SK-N-DZ (cell line): ENCODE measurements around the gene TIMP2. TPM values are rescaled to one million over a fixed set of nuclear protein-coding genes. Genes with fewer than 3 reads are reported as not detected.
A peak's percentile ranks its signal among the peaks of the same experiment; 100 is the strongest.
"Not testable (repeated sequence)": the region's sequence is repeated elsewhere in the genome, so short reads cannot be mapped to it uniquely, and the experiment has no call there.

Experiments used
- DNase-seq: peaks from one replicate; pipeline ENCODE4 v3.0.0-alpha.2; 2015; ENCODE audit warnings: low spot score
- polyA plus RNA-seq, 2 experiments: library from polyadenylated mRNA; depleted of rRNA; stranded (reverse); fragments of >200 nt; gene quantifications; 2 replicates each; pipeline ENCODE4 v1.2.3, GENCODE V29; 2014

TIMP2 gene, protein sequence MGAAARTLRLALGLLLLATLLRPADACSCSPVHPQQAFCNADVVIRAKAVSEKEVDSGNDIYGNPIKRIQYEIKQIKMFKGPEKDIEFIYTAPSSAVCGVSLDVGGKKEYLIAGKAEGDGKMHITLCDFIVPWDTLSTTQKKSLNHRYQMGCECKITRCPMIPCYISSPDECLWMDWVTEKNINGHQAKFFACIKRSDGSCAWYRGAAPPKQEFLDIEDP
- polyA plus RNA-seq (2014; cell fraction: cytosol; rRNA removed) = 82.7 and 89.1 TPM in 2 replicates
- 32.9 and 40.2 TPM in 2 replicates for polyA plus RNA-seq (2014; cell fraction: nucleus; rRNA removed)

- DNase-seq = peak; percentile 89
These were observed at the start of gene TIMP2 for GRCh38 chr17:78925234-78925633. Gene TIMP2 (minus strand): TSS chr17:78925387. CDS start chr17:78925088, 299 bp downstream.

DNA sequence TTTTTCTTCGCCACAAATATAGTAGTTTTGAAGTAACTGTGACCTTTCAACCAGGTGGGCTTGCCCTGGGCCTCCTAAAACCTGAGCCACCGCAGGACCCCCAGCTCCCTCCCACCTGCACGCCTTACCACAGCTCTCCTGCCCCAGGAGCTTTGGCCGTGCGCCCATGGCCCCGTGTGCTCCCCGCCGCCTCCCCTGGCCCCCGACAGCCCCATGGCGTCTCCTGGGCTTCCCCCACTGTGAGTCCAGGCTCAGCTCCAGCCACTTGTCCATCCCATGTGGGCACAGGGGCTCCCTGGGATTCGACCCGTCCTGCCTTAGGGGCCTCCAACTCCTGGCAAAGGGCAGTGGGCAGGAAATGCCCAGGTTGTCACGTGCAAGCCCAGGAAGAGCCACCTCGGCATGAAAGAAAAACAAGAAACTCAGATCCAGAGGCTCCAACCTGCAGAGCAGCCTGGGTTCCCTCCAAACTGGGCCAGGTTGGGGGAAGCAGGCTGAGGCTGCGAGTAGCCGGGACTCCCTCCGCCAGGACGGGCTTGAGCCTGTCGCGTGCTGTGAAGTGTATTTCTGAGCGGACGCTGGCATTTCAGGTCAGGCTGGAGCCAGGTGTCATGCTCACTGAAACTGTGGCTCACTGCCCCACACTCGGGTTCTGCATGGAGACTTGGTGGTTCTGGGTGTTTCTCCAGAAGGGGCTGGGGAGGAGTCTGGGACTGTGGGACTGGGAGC, 48.8 kb upstream of the TIMP2 start:
- no peak for DNase-seq

DNA sequence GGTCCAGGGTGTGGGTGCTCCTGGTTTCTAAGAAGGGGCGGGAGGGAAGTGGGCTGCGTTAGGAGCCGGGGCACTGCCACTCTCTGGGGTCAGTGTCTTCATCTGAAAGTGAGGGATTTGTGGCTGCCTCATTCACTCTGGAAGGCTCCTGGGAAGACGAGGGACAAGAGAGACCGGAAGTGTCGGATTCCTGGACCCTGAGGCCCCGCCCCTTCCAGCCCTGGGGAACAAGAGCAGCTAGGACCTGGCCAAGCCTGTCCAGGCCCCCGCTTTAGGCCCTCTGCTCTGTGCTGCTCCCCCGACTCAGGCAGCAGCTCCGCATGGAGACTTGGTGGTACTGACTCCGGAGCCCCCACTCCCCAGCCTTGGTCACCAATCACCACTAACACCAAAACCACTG, 48.0 kb upstream of the TIMP2 start:
- DNase-seq = no peak

DNA sequence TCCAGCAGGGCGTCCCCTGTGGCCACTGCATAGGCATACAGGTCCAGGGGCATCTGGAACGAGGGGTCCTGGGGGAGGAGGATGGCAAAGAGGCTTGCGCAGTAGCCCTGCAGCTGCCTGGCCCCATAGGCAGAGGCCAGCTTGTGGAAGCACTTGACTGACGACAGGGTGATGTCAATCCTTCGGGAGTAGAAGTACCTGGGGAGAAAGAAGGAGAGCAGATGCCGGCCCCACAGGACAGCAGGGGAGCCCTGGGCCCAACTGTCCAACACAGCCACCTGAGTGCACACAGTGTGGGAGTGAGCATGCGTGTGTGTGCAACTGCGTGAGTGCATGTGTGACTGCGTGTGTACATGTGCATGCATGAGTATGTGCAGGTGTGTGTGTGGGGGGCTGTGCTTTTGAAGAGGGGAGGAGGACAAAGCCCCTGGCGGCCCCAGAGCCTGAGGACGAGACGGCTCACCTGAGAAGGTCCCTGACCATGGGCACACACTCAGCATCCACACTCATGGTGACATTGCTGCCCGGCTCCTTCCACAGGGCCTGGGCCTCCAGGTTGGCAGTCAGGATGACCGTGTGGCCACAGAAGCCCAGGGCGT, 47.4 kb upstream of the TIMP2 start:
- DNase-seq = no peak

DNA sequence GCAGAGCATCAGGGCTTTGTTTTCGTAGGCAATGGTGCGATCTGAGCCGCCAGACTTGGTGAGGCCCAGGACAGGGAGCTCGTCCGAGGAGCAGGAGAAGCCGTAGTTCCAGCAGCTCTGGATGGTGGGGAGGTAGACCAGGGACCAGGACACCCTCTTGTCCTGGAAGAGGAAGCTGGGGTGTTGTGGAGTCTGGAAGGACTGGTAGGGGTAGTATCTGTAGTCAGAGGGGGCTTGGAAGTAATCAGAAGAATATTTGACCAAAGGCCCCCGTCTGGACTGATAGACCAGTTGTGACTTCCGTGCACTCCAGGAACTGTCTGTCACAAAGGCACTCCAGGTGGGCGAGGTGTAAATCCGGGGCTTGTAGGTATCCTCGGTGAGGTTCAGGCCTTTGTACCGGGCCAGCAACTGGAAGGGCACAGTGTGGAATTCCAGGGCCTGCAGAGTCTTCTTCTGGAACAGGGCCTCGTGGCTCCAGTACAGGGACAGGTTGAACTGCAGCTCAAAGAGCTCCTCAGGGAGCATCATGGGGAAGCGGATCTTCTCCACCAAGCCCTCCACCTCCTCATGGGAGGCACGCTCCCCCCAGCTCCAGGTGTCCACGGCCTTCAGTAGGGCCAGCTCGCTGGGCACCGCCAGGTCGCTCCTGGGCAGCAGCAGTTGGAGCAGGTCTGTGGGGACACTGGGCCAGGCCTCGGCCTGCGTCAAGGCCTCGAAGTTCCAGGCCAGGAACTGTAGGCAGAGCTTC, 46.7 kb upstream of the TIMP2 start:
- no peak for DNase-seq

DNA sequence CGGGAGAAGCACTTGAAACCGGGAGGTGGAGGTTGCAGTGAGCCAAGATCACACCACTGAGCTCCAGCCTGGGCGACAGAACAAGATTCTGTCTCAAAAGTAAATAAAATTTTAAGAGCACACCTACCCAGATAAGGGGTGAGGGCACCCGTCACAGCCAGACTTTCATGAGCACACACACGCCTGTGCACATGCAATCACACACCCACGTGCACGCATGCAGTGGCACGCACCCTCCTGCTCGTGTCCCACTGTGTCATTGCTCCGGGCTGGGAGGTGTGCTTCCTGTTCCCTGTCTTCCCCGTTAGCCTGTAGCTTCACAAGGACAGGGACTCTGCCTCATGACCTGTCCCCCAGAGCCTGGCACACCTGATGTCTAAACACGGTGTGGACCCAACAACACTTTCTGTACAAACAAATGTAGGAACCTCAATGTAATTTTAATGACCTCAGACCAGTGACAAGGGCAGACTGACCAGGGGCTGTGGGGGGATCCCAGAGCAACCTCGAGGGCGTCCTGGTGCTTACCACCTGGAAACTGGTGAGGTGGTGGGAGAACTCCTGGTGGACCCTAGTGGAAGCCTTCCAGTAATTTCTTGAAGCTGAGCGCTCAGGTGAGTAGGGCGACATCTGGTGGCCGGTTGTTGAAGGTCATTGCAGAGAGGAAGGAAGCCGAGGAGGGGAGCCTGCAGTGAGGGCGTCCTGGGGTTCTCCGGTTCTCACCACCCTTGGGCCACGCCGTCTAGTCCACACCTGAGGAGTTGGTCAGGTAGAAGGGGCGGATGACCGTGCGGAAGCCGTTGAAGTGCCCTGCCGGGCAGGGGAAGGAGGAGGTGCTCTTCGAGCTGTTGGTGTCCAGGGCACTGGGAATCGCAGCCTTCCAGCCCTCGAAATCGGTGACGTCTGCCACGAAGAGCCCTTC, 45.9 kb upstream of the TIMP2 start:
- DNase-seq = peak; percentile 90

DNA sequence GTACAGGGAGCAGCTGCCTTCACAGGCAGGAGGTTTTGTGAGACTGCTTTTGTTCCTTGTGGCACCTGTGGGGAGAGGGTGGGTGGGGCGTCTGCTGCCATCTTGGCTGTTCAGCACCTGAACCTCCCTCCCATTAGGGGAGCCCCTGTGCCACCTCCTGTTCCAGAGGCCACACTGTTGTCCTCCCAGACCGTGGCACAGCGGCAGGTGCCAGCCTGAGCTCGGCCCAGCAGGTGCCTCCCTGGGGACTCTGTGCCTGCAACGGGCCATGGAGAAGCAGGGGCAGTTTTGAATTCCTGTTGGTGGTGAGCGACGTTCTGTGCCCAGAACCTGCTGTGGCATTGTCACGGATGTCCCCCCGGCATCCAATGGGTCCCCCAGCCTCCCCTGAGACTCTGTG, 44.7 kb upstream of the TIMP2 start:
- DNase-seq = no peak

DNA sequence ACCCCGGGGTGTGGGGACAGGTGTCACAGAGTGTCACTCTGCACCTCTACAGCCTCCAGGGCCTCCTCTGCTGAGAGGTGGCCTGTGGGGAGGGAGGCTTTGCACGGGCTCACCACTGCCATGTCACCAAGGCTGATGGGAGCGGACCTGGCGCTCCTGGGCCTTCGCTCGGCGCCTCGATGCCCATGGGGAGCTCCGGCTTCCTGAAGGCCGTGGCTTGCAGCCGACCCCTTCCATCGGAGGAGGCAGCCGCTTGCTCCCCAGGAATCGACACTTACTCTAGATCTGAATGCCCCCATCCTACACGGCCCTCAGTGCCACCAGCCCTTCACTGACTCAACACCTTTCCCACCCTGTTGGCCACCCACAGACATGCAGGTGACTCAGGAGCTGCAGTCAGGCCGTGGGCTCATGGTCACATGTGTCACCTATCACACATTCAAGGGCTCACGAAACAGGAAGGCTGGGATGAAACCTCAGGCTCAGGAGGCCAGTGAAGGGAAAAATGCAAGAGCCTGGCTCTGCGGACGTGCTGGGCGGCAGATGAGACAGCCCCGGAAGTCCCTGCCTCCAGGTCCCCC, 42.7 kb upstream of the TIMP2 start:
- no peak for DNase-seq

GRCh38 chr17:78966910-78967600, 41.9 kb upstream of the TIMP2 start:
- DNase-seq = no peak

DNA sequence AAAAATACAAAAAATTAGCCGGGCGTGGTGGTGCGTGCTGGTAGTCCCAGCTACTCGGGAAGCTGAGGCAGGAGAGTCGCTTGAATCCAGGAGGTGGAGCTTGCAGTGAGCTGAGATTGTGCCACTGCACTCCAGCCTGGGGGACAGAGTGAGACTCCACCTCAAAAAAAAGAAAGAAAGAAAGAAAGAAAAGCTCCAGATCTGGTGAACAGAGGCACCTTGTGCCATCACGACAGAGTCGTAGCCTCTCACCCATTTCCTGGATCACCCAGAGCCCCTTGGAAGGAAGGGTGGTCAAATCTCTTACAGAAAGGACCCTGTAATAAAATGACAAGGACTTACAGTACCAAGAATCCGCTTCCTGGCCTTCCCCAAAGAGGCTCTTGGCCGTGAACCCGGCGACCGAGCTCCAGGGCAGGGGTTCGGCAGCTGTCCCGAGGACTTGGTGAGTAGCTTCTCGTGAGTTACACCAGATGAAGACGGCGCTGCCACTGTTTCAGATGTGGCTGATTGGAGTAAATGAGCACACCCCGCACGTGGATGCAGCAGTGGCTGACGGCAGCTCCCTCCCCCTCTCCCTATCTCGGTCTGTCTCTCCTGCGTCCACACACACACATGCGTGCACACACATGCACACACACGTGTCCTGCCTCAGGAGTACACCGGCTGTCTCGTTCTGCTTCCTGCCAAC, 41.1 kb upstream of the TIMP2 start:
- peak; percentile 61 for DNase-seq

GRCh38 chr17:78965491-78965924, 40.3 kb upstream of the TIMP2 start:
- no peak for DNase-seq

DNA sequence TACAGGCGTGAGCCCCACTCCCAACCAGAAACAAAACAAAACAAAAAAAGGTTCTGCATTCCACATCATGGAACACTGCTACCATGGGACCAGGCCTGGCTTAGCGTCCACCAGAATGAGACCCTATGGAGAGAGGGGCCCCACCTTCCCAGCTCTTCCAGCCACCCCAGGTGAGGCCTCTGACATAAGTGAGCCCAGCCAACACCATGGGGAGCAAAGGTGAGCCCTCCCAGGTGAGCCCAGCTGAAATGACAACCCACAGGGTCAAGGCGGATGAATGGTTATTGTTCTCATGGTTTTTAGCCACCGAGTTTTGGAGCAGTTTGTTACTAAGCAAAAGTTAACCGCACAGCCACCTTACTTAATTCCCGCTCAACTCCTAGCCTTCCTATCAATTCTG, 38.2 kb upstream of the TIMP2 start:
- DNase-seq = no peak

GRCh38 chr17:78962984-78963348, 37.8 kb upstream of the TIMP2 start:
- DNase-seq = not testable (repeated sequence)

GRCh38 chr17:78962345-78962983, 37.3 kb upstream of the TIMP2 start:
- no peak for DNase-seq

DNA sequence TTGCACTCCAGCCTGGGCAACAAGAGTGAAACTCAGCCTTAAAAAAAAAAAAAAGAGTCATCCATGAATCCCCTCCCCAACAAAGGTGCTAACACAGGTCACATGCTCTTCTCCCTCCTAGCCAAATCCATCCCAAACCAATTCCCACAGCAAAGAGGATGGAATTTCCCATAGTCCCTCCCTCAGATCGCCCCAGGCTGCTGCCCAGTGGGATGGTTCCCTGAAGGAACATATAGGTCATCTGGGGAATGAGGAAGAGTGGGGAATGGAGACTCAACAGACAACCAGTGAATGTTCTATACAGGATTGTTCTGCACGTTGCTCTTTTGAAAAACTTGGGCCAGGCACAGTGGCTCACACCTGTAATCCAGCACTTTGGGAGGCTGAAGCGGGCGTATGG, 36.4 kb upstream of the TIMP2 start:
- no peak for DNase-seq

- no peak for DNase-seq
These were observed 35.7 kb upstream of the TIMP2 start for GRCh38 chr17:78960928-78961327.

GRCh38 chr17:78959803-78960202, 34.6 kb upstream of the TIMP2 start:
- DNase-seq = no peak

- DNase-seq = no peak
These were observed 33.5 kb upstream of the TIMP2 start for GRCh38 chr17:78958641-78959127.

GRCh38 chr17:78957128-78957527, 31.9 kb upstream of the TIMP2 start:
- no peak for DNase-seq
